Heart right ventricle (tissue), 16 donors: ENCODE data around the gene FRAS1. TPM values are rescaled to one million over a fixed set of nuclear protein-coding genes. Genes with fewer than 3 reads are reported as not detected.

Experiments
- ATAC-seq, 8 donors: fragments of 200-7000 bp; cut with Tn5 transposase; one replicate each; pipeline ENCODE4 v1.9.1; 2020; ENCODE audit warnings: mild to moderate bottlenecking in 8 of 8, moderate library complexity in 8 of 8, moderate number of reproducible peaks in 1 of 8
- DNase-seq, 2 donors: peaks; one replicate each; pipeline ENCODE4 v3.0.0-alpha.2; 2020
- H3K27ac ChIP-seq, 10 donors: fragments of 200-600 bp; sonication (generic) in 2 of 10; one replicate each; pipeline versions ENCODE4 v1.5.0 to v1.8.0; 2020 to 2022; ENCODE audit warnings: mild to moderate bottlenecking in 3 of 10
- H3K27me3 ChIP-seq, 7 donors: fragments of 200-600 bp; one replicate each; pipeline ENCODE4 v1.8.0; 2021 to 2022; ENCODE audit warnings: mild to moderate bottlenecking in 2 of 7
- H3K36me3 ChIP-seq, 9 donors: fragments of 200-600 bp; sonication (generic) in 1 of 9; one replicate each; pipeline versions ENCODE4 v1.5.0 to v1.8.0; 2020 to 2022; ENCODE audit warnings: mild to moderate bottlenecking in 2 of 9
- H3K4me1 ChIP-seq, 9 donors: fragments of 200-600 bp; sonication (generic) in 1 of 9; one replicate each; pipeline versions ENCODE4 v1.5.0 to v1.8.0; 2020 to 2022; ENCODE audit warnings: mild to moderate bottlenecking in 4 of 9
- H3K4me3 ChIP-seq, 10 donors: fragments of 200-600 bp; sonication (generic) in 2 of 10; one replicate each; pipeline versions ENCODE4 v1.5.0 to v1.8.0; 2020 to 2022; ENCODE audit warnings: mild to moderate bottlenecking in 7 of 10, moderate library complexity in 2 of 10
- H3K9me3 ChIP-seq, 11 donors: fragments of 200-600 bp in 10 of 11; sonication (generic) in 2 of 11; one replicate each; pipeline versions ENCODE4 v1.5.0 to v1.8.0; 2013 to 2022; ENCODE audit warnings: mild to moderate bottlenecking in 2 of 11, control low read depth in 1 of 11, moderate library complexity in 1 of 11
- CTCF ChIP-seq, 9 donors: fragments of 200-600 bp; sonication (generic) in 2 of 9; IDR thresholded peaks; one replicate each; pipeline versions ENCODE4 v1.5.0 to v1.8.0; 2021 to 2022; ENCODE audit warnings: antibody characterized with exemption in 9 of 9, mild to moderate bottlenecking in 5 of 9, moderate library complexity in 1 of 9
- WGBS, 2 donors: extraction: QIAGEN DNeasy Blood & Tissue Kit; methylation state at CpG; one replicate each; pipeline ENCODE4 v1.1.7; 2013; ENCODE audit warnings: inconsistent platforms in 1 of 2; 5-methylcytosine and 5-hydroxymethylcytosine counted together
- intact Hi-C, 10 donors: fragments of 100-400 bp; cut with DNase I; formaldehyde crosslinking; loops; one replicate each; pipeline versions ENCODE4 v1.11.1 to v1.14.2; 2022
- polyA plus RNA-seq, 2 donors: library from polyadenylated mRNA; stranded (reverse); fragments of 200-250 nt; gene quantifications; one replicate each; pipeline ENCODE4 v1.2.3, GENCODE V29; 2013
- total RNA-seq, 10 donors: library from RNA; stranded (reverse); fragmentation: NEBNext Ultra II Directional in 3 of 10; extraction: Animal tissue kit (Norgen Biotek cat#: 25700) in 3 of 10; gene quantifications; one replicate each; pipeline versions ENCODE4 v1.2.1 to v1.2.4, GENCODE V29; 2021 to 2023
- donor health status: Arrhythmogenic right ventricular cardiomyopathy.
- donor health status: ischemic (EF 13 %, LVEDD 7.1; RV severe dilation, severe dysfunction).
- donor health status: healthy with polysubstance abuse.
- donor health status: DM: no; HTN: yes; CAD: no.
- donor health status: DM: no; HTN: no; CAD: no.
- donor health status: ischemic (EF 25% LVEDD 6.9; RV normal size, moderate dysfunction).
- donor health status: ischemic (EF 25% LVEDD 5.7; RV mildly dilated, moderate dysfunction).
- donor health status: healthy.
- donor health status: DM: yes; HTN: yes; CAD: no.
- donor health status: Ischemic cardiomyopathy.
- donor health status: ischemic (EF 35%, LVEDD 5.7; RV mildly dilated, moderate dysfunction).
- donor health status: nonischemic (EF 11% LVEDD 7.7; RV severe dilation, severe dysfunction).
- donor health status: DM: yes; HTN: yes; CAD: no.
- donor health status: PGD.
- donor health status: ischemic (EF 29% LVEDD 5.4; RV normal size, mild dysfunction).
- donor health status: nonischemic (EF 23%, LVEDD 6.1; RV moderate dilation, normal function).

The FRAS1 gene
- total and polyA plus RNA-seq, 12 donors = 0.93 to 6.2 (median 3.1) TPM

DNA sequence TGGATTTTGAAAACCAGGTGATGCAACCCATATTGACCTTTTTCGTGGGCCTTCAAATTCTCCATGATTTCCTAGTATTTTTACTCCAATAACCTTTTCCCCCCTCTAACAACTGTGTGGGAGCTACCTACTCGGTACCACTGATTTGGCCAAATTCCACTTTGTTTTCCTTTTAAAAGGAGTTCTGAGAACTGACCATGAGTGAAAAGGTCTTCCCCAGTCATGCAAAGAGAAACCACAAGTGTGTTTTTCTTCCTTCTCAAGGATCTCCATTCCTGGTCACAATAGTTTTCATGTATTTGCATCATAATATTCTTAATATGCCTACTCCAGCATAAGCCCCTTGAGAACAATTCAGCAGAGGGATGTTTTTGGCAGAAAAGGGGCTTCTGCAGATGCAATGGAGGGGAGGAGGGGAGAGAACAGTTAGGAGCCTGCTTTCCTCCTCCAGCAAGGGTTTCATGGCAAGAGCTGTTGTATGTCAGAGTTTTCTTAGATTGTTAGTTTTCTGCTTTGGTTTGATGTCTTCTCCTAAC lies 299.2 kb downstream of the FRAS1 start:
- Histone ChIP-seq H3K36me3 (no peaks in the 10 kb centered on the region), H3K4me3 (no peak overlapping the region), H3K4me1 (no peaks in the 10 kb centered on the region), H3K9me3 (no peaks in the 10 kb centered on the region), H3K27me3 (no peaks in the 10 kb centered on the region), H3K27ac (no peak overlapping the region)
- intact Hi-C loops = no loop called here
- ATAC-seq (no peak), DNase-seq (no peak)
- TF ChIP-seq CTCF (IDR thresholded peaks at IDR 0.05) = no peak
- WGBS, 2 donors = 66 to 70% methylated on average over 2 of the region's 2 CpGs

DNA sequence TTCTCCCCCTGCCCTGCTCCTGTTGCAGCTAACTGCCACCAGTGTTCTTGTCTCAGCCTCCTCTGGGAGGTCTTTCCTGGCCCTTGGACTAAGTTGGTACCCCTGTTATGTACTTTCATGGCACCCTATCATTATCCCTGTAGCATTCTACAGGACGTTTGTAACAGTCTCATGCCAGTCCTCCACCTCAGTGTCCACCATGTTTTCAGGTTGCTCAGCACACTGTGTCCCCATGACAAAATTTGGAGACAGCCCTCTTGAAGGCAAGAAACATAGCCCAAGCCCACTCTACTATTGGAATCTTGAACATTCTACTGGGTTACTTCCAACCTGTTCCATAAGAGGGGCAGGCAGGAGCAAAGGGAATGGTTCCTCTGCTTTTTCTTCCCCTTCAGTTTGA lies 300.0 kb downstream of the FRAS1 start:
- no peaks in the 10 kb centered on the region for H3K9me3 ChIP-seq
- H3K27me3 ChIP-seq = no peaks in the 10 kb centered on the region
- intact Hi-C loops = no loop called here
- TF ChIP-seq CTCF (IDR thresholded peaks at IDR 0.05) = no peak
- H3K4me3 ChIP-seq = no peak overlapping the region
- no peaks in the 10 kb centered on the region for H3K4me1 ChIP-seq
- WGBS, 2 donors = 70 to 84% methylated on average over 1 of the region's 1 CpG
- no peaks in the 10 kb centered on the region for H3K36me3 ChIP-seq
- no peak overlapping the region for H3K27ac ChIP-seq
- ATAC-seq = no peak
- DNase-seq = no peak

- no peak overlapping the region for H3K27ac ChIP-seq
- H3K27me3 ChIP-seq = no peaks in the 10 kb centered on the region
- intact Hi-C loops = no loop called here
- no peaks in the 10 kb centered on the region for H3K4me1 ChIP-seq
- H3K9me3 ChIP-seq = no peaks in the 10 kb centered on the region
- H3K4me3 ChIP-seq = no peak overlapping the region
- ATAC-seq (no peak), DNase-seq (no peak)
- TF ChIP-seq CTCF (IDR thresholded peaks at IDR 0.05) = no peak
- no peaks in the 10 kb centered on the region for H3K36me3 ChIP-seq
- 59 to 75% methylated on average over 3 of the region's 3 CpGs for WGBS, 2 donors
Measured at GRCh38 chr4:78360466-78360865, 303.3 kb downstream of the FRAS1 start.

GRCh38 chr4:78361621-78362120 lies 304.5 kb downstream of the FRAS1 start:
- Histone ChIP-seq H3K9me3 (no peaks in the 10 kb centered on the region), H3K4me3 (no peak overlapping the region), H3K27ac (no peak overlapping the region), H3K27me3 (no peaks in the 10 kb centered on the region), H3K4me1 (no peaks in the 10 kb centered on the region), H3K36me3 (no peaks in the 10 kb centered on the region)
- no peak for DNase-seq
- intact Hi-C loops = no loop called here
- WGBS, 2 donors = 76 to 78% methylated on average over 4 of the region's 4 CpGs
- no peak for ATAC-seq
- TF ChIP-seq CTCF (IDR thresholded peaks at IDR 0.05) = no peak
